ENCODE measurements around the gene RGS3. TPM values are rescaled to one million over a fixed set of nuclear protein-coding genes. Genes with fewer than 3 reads are reported as not detected.

The RGS3 gene
- total and polyA plus RNA-seq, 10 of the 15 experiments (the other 5 are each of a cell fraction or from before 2014, with no cell fraction given), result 2.9 to 138 (median 28.8) TPM

- TF ChIP-seq CEBPZ (IDR thresholded peaks at IDR 0.05; ENCODE audit: low read depth, low read length), result no peak
These were observed 41.4 kb downstream of the RGS3 start (continued) for GRCh38 chr9:113504725-113505590.

GRCh38 chr9:113506090-113506589 lies 42.6 kb downstream of the RGS3 start:
- WGBS (ENCODE audit: insufficient coverage, insufficient replicate concordance, low lambda C conversion rate, missing lambda C conversion rate), result 39% methylated on average over 9 of the region's 9 CpGs
- no peak for TF ChIP-seq RELA (IDR thresholded peaks at IDR 0.05; ENCODE audit: borderline replicate concordance, partially characterized antibody)
- TF ChIP-seq GATAD2B (conservative IDR thresholded peaks at IDR 0.05; ENCODE audit: low read depth), result no peak
- no peak for TF ChIP-seq ZNF592 (IDR thresholded peaks at IDR 0.05)
- TF ChIP-seq SRF (IDR thresholded peaks at IDR 0.05; ENCODE audit: low read depth in 2 of 2, low read length in 2 of 2), result no peak
- no peak for TF ChIP-seq SREBF2 (IDR thresholded peaks at IDR 0.05; ENCODE audit: low read length)

More at GRCh38 chr9:113506090-113506589, 42.6 kb downstream of the RGS3 start:
- H3K4me3 ChIP-seq, result no peak overlapping the region
- no peaks in the 10 kb centered on the region for H3K36me3 ChIP-seq (ENCODE audit: control insufficient read depth in 2 of 2, insufficient read depth in 2 of 2, low read length in 1 of 2)
- in situ Hi-C loops (cut with MboI), result no loop called here
- H4K20me1 ChIP-seq (ENCODE audit: control insufficient read depth, insufficient read depth), result no peaks in the 10 kb centered on the region
- SMC1A ChIA-PET (ENCODE audit: uncharacterized antibody, unreplicated experiment), result interaction anchor here (0.8 to 4.1 kb wide), 3 partner anchors 11 to 94 kb away, joined by 3 to 16 read pairs (median 3); no protein-coding TSS in a partner anchor
- H3K27me3 ChIP-seq (replicated peaks in 1 of 2; ENCODE audit: control insufficient read depth in 2 of 2, insufficient read depth in 2 of 2, low read length in 1 of 2), result no peaks in the 10 kb centered on the region
- RAD21 ChIA-PET (ENCODE audit: unreplicated experiment), result no interaction called here
- no peak overlapping the region for H3K4me2 ChIP-seq (ENCODE audit: control insufficient read depth, insufficient read depth)
- H3K4me1 ChIP-seq (ENCODE audit: control insufficient read depth, insufficient read depth, low read length), result peaks cover 14% of the 10 kb centered on the region
- H3K27ac ChIP-seq (ENCODE audit: control insufficient read depth, insufficient read depth), result no peak overlapping the region
- DNase-seq (ENCODE audit: low read depth, low spot score), result no peak
- no peaks in the 10 kb centered on the region for H3K79me2 ChIP-seq (ENCODE audit: control insufficient read depth, insufficient read depth, low read length)
- H3K9ac ChIP-seq (ENCODE audit: control insufficient read depth, insufficient read depth, low read length), result no peak overlapping the region
- CTCF ChIA-PET, result interaction anchor here (1.5 to 3.7 kb wide), 2 partner anchors 11 to 87 kb away, joined by 5 to 18 read pairs; no protein-coding TSS in a partner anchor
- H2AFZ ChIP-seq (ENCODE audit: control insufficient read depth, low read depth, low read length), result no peak overlapping the region
- POLR2A ChIA-PET, result interaction anchor here (0.7 kb wide), 1 partner anchor 18 kb away, joined by 3 read pairs; no protein-coding TSS in a partner anchor
- BruUV-seq (replicated peaks), result no TSS peak
- H3K9me3 ChIP-seq (replicated peaks; ENCODE audit: control insufficient read depth, insufficient read depth, low read length), result no peaks in the 10 kb centered on the region
- intact Hi-C loops (cut with micrococcal nuclease; ENCODE audit: unreplicated experiment), result no loop called here
- FAIRE-seq, result no peak
- ATAC-seq, result no peak

Measured in GM12878 (cell line).